GM20000 (cell line): ENCODE data around the gene AKR1C4.
"Not testable (repeated sequence)": the region's sequence is repeated elsewhere in the genome, so short reads cannot be mapped to it uniquely, and the experiment has no call there.

ENCODE experiments used
- DNase-seq: peaks from one replicate; pipeline ENCODE4 v3.0.0; 2012; ENCODE audit warnings: low spot score
- TF ChIP-seq, protein P1 (sequence below): IDR thresholded peaks from 2 replicates; pipeline ENCODE4 v1.5.1; 2012; ENCODE audit warnings: mild to moderate bottlenecking, control low read depth; ENCODE audit errors: extremely low read depth, missing control alignments

The AKR1C4 gene

DNA sequence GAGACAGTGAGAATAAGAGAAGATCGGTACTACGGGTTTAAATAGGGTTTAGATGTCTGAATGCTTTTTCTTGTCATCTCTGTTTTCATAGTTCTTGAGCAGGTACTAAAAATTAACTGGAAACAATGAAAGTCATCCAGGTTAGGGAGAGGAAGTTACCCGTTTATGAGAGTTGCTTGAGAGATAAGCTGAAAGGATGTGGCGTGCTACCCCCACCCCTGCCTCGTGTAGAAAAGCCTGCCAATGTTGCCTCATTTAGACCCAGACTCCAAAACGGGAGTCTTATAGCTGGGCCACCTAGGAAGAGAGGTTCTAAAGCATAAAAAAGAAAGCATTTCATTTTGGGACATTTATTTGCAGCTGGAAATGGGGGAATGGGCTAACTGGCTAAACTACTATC lies 10.2 kb downstream of the AKR1C4 start:
- no peak for DNase-seq
- TF ChIP-seq, protein P1, sequence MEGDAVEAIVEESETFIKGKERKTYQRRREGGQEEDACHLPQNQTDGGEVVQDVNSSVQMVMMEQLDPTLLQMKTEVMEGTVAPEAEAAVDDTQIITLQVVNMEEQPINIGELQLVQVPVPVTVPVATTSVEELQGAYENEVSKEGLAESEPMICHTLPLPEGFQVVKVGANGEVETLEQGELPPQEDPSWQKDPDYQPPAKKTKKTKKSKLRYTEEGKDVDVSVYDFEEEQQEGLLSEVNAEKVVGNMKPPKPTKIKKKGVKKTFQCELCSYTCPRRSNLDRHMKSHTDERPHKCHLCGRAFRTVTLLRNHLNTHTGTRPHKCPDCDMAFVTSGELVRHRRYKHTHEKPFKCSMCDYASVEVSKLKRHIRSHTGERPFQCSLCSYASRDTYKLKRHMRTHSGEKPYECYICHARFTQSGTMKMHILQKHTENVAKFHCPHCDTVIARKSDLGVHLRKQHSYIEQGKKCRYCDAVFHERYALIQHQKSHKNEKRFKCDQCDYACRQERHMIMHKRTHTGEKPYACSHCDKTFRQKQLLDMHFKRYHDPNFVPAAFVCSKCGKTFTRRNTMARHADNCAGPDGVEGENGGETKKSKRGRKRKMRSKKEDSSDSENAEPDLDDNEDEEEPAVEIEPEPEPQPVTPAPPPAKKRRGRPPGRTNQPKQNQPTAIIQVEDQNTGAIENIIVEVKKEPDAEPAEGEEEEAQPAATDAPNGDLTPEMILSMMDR, result no peak

GRCh38 chr10:5209776-5210175 lies 13.1 kb downstream of the AKR1C4 start:
- DNase-seq, result not testable (repeated sequence)

DNA sequence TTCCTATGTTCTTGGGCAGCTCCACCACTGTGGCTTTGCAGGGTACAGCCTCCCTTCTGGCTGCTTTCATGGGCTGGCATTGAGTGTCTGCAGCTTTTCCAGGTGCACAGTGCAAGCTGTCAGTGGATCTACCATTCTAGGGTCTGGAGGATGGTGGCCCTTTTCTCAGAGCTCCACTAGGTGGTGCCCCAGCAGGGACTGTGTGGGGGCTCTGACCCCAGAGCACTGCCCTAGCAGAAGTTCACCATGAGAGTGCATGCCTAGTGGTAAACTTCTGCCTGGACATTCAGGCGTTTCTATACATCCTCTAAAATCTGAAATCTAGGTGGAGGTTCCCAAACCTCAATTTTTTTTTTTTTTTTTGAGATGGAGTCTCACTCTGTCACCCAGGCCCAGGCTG lies 13.6 kb downstream of the AKR1C4 start:
- not testable (repeated sequence) for DNase-seq

DNA sequence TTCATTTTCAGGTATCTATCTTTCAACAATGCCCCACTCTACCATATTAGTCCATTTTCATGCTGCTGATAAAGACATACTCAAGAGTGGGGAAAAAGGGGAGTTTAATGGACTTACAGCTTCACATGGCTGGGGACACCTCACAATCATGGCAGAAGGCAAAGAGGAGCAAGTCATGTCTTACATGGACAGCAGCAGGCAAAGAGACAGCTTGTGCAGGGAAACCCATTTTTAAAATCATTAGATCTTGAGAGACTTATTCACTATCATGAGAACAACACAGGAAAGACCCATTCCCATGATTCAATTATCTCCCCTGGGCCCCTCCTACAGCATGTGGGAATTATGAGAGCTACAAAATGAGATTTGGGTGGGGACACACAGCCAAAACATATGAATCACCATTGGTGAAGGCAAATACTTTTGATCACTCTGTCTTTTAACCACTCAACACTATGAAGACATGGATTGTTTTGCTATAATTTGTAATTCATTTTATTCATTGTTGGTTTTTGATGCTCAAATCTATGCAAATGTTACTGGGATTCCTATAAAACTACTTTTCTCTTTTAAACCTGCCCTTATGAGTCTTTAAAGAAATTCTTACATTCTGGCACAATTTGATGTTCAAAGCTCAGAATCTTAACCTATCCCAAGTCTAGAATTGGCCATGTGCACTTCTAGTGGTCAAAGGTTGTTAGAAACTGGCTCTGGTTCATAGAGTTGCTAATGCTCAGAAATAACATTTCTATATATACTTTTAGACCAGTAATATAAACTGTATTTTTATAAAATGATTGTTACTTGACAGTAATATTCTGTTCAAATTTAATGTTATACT lies 15.3 kb downstream of the AKR1C4 start:
- TF ChIP-seq, protein P1, result no peak
- DNase-seq, result no peak

- TF ChIP-seq, protein P1, result no peak
- no peak for DNase-seq
Measured at GRCh38 chr10:5216801-5217200, 20.2 kb downstream of the AKR1C4 start.

- no peak for DNase-seq
- TF ChIP-seq, protein P1, result no peak
Measured at GRCh38 chr10:5219262-5219661, 22.6 kb downstream of the AKR1C4 start.

DNA sequence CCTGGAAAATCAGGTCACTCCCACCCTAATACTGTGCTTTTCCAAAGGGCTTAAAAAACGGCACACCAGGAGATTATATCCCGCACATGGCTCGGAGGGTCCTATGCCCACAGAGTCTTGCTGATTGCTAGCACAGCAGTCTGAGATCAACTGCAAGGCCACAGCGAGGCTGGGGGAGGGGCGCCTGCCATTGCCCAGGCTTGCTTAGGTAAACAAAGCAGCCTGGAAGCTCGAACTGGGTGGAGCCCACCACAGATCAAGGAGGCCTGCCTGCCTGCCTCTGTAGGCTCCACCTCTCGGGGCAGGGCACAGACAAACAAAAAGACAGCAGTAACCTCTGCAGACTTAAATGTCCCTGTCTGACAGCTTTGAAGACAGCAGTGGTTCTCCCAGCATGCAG lies 26.3 kb downstream of the AKR1C4 start:
- DNase-seq, result not testable (repeated sequence)

DNA sequence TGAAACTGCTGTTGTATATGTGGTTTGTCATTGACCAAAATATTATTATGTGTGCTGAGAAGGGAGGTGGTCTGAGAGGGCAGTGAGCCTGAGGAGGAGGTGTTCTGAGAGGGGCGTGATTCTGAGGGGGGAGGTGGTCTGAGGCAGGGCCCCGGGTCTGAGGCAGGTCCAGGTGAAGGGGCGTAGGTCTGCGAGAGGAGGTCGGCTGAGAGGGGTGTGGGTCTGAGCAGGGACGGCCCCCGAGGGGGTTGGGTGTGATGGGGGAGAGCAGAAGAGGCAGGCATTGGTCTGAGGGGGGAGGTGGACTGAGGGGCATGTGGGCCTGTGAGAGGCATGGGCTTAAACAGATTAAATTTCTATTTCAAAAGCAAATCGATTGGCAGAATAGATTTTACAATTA lies 32.4 kb downstream of the AKR1C4 start:
- DNase-seq, result no peak
- TF ChIP-seq, protein P1, result no peak

DNA sequence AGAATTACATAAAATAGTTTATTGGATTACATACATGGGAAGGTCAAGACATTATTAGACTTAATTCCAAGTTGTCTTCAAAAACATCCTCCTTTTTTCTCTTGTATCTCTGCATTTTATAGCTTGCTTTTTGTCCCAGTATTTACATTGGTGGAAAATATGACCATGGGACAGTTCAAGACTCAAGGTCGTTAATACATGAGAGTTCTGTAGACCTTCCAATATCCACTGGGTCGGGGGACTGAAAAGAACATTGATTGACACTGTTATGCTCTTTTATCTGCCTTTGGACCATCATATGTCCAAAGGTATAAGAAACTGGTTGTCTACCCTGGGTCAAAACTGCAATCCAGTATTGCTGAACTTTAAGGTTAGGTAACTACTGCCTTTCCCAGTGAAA lies 36.7 kb downstream of the AKR1C4 start:
- TF ChIP-seq, protein P1, result no peak
- DNase-seq, result no peak
